ENCODE data around the gene EIF4E2.

Gene EIF4E2

DNA sequence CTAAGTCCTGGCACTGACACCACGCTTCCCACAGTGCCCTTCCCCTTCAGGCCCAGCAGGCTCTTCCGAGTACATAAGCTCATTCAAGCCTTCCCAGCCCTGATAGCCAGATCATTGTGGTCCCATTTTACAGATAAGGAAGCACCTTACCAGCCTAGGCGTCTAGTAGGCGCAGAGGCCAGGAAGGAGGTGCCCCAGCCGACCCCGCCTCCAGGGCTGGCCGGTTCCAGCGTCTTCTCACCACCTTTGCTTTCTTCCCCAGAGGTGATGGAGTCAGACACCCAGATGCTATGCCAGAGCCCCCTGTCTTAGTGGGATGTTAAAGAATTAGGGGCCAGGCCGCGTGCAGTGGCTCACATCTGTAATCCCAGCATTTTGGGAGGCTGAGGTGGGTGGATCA, 54.0 kb downstream of the EIF4E2 start:
- no peak for DNase-seq

DNA sequence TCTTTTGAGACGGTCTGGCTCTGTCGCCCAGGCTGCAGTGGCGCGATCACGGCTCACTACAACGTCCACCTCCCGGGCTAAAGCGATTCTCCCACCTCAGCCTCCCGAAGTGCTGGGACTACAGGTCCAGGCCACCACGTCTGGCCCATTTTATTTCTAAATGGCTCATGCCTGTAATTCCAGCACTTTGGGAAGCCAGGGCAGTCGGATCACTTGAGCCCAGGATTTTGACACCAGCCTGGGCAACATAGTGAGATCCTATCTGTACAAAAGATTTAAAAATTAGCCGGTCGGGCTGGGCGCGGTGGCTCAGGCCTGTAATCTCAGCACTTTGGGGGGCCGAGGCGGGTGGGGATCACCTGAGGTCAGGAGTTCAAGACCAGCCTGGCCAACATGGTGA, 56.5 kb downstream of the EIF4E2 start:
- DNase-seq: no peak

DNA sequence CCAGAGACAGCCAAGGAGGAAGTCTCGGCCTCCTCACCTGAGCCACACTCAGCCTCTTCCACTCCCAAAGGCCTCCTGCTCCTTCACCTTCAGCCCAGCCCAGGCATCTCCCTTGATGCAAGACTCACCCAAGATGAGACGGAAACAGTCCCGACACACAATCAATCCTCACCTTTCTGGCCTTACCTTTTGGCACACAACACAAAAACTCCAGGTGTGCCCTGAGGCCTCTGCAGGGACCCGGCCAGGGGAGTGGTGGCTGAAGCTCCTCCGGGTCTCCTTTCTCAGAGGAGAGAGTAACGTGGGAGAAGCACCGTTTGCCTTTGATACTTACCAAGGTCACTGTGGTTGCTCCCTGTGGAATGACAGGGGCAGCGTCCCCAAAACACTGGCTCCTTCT, 59.1 kb downstream of the EIF4E2 start:
- DNase-seq: no peak

DNA sequence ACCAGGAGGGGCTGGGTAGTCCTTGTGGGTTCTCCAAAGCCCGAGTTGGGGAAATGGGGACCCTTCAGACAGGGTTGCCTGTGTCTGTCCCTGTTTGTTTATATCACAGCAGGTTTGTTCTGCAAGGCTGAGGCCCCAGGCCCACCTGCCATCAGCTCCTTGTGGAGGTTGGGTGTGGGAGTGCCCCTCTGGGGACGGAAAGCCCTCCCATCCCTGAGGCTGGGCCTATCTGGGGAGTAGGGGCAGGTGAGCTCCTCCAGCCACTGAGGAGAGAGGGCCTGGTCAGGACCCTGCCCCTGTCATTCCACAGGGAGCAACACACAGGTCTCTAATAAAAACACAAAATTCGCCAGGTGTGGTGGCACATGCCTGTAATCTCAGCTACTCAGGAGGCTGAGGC, 59.6 kb downstream of the EIF4E2 start:
- DNase-seq: no peak

DNA sequence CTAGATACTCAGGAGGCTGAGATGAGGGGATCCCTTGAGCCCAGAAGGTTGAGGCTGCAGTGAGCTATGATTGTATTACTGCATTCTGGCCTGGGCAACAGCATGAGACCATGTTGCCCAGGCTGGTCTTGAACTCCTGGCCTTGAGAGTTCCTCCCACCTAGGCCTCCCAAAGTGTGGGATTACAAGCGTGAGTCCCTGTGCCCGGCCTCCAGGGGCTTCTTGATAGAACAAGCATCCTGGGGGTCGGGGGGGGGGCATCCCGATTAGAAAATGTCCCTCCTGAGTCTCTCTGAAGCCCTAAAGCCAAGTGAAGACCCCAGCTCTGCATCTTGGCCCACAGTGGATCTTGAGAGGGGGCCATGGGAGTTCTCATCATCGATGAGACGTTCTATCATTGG, 60.6 kb downstream of the EIF4E2 start:
- DNase-seq: no peak

DNA sequence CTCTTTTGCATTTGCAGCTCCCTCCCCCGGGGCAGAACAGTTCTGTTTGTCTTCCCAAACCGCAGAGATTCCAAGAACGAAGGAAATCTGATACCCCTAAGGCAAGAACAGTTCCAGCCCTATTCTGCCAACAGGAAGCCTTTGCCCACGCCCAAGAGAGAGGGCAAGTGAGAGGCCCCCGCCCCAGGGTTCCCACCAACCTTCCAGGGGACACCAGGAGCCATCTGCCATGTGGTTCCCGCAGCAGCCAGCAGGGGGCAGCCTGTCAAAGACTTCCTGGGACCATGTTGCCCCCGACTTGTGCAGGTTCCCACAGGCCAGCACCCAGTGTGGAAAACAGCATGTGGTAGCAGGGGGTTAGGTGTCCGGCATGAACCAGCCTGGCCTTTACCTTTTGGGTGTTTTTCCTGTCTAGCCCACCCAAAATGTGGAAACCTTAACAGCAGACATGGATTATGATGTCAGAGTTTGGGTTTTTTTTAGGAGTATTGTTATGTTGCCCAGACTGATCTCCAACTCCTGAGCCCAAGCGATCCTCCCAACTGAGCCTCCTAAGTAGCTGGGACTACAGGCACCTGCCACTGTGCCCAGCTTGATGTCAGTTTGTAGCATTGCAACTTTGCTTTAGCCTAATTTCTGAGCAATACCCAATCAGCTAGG, 61.2 kb downstream of the EIF4E2 start:
- peak; percentile 39 for DNase-seq

DNA sequence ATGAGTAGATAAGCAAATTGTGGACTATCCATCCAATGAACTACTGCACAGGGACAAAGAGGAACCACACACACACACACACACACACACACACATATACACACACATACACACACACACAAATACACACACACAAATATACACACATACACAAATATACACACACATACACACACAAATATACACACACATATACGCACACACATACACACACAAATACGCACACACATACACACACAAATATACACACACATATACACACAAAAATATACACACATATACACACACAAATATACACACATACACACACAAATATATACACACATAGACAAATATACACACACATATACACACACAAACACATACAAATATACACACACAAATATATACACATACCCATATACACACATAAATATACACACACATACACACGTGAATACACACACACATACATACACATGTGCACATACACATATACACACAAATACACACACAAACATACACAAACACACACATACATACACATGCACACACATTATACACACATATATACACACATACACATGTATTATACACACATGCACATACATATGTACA, 63.1 kb downstream of the EIF4E2 start:
- DNase-seq: no peak

DNA sequence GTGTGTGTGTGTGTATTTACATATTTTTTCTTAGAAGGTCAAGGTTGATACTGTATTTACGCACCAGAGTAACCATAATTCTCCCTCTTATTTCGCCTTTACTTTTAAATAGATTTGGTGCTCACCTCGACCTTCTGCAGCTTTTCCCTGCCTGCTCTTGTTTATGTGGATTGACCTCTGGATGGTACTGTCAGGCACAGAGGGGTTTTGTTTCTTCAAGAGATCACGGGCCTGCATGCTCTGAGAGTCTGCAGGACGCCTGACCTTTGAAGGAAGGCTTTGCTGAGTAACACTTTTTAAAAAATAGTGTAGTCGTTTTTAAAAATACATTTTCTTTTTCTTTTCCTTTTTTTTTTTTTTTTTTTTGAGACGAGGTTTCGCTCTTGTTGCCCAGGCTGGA, 64.8 kb downstream of the EIF4E2 start:
- DNase-seq: no peak
